MG63 (cell line): ENCODE results near the gene PKIB. TPM values are rescaled to one million over a fixed set of nuclear protein-coding genes. Genes with fewer than 3 reads are reported as not detected.

Experiments
- DNase-seq: peaks from one replicate; pipeline ENCODE4 v3.0.0-alpha.2; 2020
- H3K27me3 ChIP-seq: fragments of 250-450 bp; sonication (Bioruptor Pico); 2 replicates; pipeline ENCODE4 v1.5.1; 2020; ENCODE audit warnings: mild to moderate bottlenecking, moderate library complexity
- H3K36me3 ChIP-seq: fragments of 250-450 bp; sonication (Bioruptor Pico); 2 replicates; pipeline ENCODE4 v1.5.1; 2020; ENCODE audit warnings: mild to moderate bottlenecking, moderate library complexity
- H3K4me3 ChIP-seq: fragments of 250-450 bp; sonication (Bioruptor Pico); 2 replicates; pipeline ENCODE4 v1.5.1; 2020; ENCODE audit warnings: mild to moderate bottlenecking, moderate library complexity
- H3K9me3 ChIP-seq: fragments of 250-450 bp; sonication (Bioruptor Pico); 2 replicates; pipeline ENCODE4 v1.5.1; 2020; ENCODE audit warnings: mild to moderate bottlenecking, moderate library complexity
- total RNA-seq: library from RNA; depleted of rRNA; stranded (reverse); fragments of >200 nt; shearing (Covaris generic); gene quantifications from 2 replicates; pipeline ENCODE4 v1.2.3, GENCODE V29; 2014; ENCODE audit warnings: low replicate concordance; rRNA removed

Gene PKIB
- total RNA-seq, 1 experiment from 2014 or later, result not detected

- DNase-seq, result no peak
- Histone ChIP-seq H3K4me3 (no peak overlapping the region), H3K9me3 (no peaks in the 10 kb centered on the region), H3K36me3 (no peaks in the 10 kb centered on the region), H3K27me3 (0 out of 2 replicates have a peak, but pooled peaks cover 2% of the 10 kb centered on the region)
These were observed 160.8 kb downstream of the PKIB start for GRCh38 chr6:122770835-122771601.

GRCh38 chr6:122772724-122773415 is 162.7 kb downstream of the PKIB start:
- Histone ChIP-seq H3K27me3 (0 out of 2 replicates have a peak, but pooled peaks cover 2% of the 10 kb centered on the region), H3K4me3 (no peak overlapping the region), H3K36me3 (no peaks in the 10 kb centered on the region), H3K9me3 (no peaks in the 10 kb centered on the region)
- no peak for DNase-seq

Other genes starting within 250 kb of the PKIB start
- 13.3 and 15.6 TPM in 2 replicates for gene HSF2, start 210.8 kb upstream of the PKIB start, total RNA-seq
- 50.5 and 77.6 TPM in 2 replicates for gene SERINC1, start 138.6 kb upstream of the PKIB start, total RNA-seq
- not detected in 2 replicates for gene FABP7, start 169.3 kb downstream of the PKIB start, total RNA-seq
- gene SMPDL3A, start 178.9 kb downstream of the PKIB start, total RNA-seq, result 2.0 and 2.1 TPM in 2 replicates